NCI-H2227 (cell line): Measurements from ENCODE around the gene PEX5L.

Experiments
- DNase-seq: peaks from one replicate; lab custom pipeline; 2025; ENCODE audit not compliant: unreplicated experiment; lab: John Stamatoyannopoulos, UW

PEX5L gene

GRCh38 chr3:179958143-179958542, 78.6 kb downstream of the PEX5L start:
- DNase-seq: no peak

GRCh38 chr3:179957264-179957845, 79.4 kb downstream of the PEX5L start:
- peak; percentile 14 for DNase-seq

- no peak for DNase-seq
These were observed 80.3 kb downstream of the PEX5L start for GRCh38 chr3:179956416-179956830.

GRCh38 chr3:179955809-179956208, 80.9 kb downstream of the PEX5L start:
- no peak for DNase-seq

DNA sequence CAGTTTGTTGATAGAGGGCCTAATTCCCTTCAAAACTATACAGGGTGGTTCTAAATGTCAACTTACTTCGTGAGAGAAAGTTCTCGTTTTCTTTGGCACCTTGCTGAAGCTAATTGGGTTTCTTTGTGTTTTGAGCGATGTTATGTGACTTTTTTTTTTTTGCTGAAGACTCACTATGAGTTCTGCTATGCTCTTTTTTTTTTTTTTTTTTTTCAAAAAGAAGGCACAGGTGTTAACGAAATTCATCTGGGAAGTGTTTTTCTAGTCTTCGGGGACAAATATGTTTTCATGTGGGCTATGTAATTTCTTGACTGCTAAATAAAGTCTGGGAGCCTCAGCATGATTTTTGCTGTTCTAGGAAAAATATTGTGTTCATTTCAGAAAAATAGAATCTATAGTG, 81.5 kb downstream of the PEX5L start:
- DNase-seq: no peak

DNA sequence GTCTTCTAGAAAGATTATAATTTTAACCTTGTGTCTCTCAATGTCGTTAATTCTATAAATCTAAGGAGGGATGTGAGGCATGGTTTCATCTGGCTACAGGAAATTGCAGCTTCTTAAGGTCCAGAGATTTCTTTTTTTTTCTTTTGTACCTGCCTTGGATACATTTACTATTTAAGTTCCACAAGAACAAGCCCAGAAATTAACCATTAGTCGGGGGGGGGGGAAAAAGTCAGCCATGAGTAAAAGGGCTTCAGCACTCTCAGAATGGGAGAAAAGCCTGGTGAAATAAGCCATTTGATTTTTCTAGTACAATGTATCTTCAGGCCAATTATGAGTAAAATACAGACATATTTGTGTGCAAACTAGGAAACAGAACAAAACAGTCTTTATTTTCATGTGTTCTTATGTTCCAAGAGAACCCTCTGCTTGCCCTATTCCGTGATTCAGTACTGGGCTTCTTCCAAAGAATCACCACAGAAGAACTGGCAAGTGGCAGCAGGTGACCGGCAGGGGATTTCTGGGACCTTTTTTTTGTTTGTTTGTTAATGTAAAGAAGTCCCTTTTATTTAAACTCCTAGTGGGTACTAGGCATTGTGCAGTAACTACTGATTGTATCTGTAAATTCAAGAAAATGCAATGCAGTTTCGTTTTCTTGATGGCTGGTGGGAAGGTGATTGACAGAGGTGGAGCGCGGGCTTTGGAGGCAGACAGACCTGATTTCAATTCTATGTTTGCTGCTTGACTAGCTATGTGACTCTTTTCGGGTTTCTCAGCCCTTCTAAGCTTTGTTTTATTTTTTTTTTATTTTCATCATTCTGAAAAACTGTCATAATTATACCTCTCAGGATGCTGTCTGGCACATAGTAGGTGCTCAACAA, 82.5 kb downstream of the PEX5L start:
- DNase-seq: no peak

DNA sequence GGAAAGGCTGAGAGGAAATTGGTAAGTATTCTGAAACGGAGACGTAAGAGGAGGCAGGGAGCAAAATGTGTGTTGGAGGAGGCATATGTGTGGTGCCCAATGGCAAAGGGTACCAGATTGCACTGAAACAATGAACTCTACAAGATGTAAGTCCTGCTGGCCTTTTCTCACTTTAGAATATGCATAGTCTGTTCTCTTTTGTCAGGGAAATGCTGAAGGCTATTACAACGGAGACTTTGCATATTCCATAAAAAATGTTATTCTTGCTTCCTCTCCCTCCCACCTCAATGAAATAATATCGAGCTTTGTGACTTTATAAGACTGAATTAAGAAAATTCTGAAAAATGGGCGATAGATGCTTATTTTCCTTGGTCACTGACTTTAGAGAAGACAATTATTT, 85.9 kb downstream of the PEX5L start:
- no peak for DNase-seq

DNA sequence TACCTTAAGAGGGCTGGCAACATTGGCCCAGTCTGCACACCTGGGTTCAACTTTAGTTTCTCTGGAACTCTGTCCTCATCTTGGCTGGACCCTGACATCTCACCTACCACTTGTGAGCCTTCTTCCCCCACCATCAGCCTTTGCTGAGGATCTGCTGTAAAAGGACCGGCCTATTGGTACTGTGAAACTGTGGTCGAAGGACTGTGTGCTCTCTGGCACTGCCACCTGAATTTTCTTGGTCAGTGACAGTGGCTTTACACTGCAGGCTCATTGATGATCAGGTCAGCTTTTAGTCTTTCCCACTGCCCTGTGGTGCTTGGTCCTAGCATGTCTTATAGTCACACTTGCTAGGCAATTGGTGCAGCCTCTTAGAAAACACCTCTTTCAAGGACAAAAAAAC, 86.9 kb downstream of the PEX5L start:
- DNase-seq: no peak

- DNase-seq: no peak
These were observed 87.3 kb downstream of the PEX5L start for GRCh38 chr3:179949412-179949811.

DNA sequence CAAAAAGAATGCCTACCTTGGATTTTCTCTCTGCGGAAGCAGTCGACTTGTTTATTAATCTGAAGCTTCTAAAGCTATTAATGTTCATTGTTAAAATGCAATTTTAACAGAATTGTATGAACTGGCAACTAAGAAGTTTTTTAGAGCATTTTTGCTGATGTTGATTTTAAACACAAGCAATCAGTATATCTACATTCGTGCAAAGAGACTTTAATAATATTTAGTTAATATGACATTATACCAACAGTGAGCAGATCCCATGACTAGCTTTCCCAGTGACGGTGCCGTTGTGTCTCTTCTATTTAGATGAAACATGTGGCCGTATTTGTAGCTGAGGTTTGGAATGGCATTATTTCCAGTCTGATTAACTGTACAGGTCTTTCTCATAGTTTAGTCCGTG, 88.0 kb downstream of the PEX5L start:
- no peak for DNase-seq

DNA sequence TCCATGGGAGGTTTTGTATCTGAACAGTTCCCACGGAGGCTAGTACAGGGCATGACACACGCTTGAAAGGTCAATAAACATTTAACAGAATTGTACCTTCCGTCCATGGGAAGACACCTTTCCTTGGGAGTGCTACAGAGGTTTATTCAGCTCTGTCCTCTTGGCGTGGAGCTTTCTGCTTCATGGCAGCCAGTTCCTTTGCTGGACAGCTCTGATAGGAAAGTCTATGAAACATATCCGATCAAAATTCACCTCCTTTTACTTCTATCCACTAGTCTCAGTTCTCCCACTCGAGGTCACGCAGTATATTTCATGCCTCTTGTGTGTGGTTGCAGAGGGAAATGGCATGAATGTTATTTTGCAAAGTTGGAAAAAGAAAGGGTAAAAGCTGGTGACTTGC, 91.2 kb downstream of the PEX5L start:
- DNase-seq: no peak

- peak; percentile 55 for DNase-seq
These were observed 93.4 kb downstream of the PEX5L start for GRCh38 chr3:179943117-179943880.

- DNase-seq: no peak
These were observed 94.1 kb downstream of the PEX5L start for GRCh38 chr3:179942553-179943075.

DNA sequence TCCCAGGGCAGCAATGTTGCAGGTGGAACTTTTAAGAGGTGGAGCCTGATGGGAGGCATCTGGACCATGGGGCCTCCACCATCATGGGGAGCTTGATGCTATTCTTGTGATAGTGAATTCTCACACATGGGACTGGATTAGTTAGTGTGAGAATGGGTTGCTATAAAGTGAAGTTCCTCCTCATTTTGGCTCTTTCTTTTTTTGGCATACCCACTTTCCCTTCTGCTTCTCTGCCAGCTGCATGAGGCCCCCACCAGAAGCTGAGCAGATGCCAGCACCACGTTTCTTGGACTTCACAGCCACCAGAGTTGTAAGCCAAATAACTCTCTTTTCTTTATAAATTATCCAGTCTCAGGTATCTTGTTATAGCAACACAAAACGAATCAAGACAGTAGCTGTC, 101.0 kb downstream of the PEX5L start:
- no peak for DNase-seq

- DNase-seq: no peak
These were observed 102.8 kb downstream of the PEX5L start for GRCh38 chr3:179933914-179934313.

GRCh38 chr3:179933080-179933479, 103.7 kb downstream of the PEX5L start:
- peak; percentile 86 for DNase-seq

DNA sequence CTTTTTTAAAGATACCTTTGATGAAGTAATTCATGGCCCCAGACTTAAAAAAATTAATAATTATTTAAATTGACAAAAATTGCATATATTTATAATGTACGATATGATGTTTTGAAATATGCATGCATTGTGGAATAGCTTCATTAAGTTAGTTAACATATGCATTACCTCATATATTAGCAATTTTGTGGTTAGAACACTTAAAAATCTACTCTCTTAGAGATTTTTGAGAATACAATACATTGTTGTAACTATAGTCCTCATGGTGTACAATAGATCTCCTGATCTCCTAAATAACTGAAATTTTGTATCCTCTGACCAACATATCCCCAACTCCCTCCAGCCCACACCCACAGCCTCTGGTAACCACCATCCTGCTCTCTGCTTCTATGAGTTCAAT, 104.1 kb downstream of the PEX5L start:
- DNase-seq: no peak

DNA sequence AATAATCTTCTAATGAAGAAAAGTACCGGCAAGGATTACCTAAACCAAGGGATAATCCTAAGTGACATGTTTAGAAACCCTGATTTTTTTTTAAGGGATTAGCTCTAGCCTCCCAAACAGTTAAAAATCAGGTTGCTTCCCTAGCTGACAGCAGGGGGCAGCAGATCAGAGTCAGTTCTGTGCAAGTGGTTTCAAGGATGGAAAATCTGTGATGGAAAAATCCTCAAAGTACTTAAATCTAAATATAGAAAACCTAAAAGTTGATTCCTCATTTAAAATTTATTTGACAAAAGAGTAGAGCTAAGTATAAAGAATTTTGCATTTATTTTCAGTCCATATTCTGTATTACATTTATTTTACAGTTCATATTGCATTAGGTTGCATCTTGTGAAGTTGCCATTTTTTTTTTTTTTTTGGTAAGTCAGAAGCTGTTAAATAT, 107.6 kb downstream of the PEX5L start:
- DNase-seq: peak; percentile 70

DNA sequence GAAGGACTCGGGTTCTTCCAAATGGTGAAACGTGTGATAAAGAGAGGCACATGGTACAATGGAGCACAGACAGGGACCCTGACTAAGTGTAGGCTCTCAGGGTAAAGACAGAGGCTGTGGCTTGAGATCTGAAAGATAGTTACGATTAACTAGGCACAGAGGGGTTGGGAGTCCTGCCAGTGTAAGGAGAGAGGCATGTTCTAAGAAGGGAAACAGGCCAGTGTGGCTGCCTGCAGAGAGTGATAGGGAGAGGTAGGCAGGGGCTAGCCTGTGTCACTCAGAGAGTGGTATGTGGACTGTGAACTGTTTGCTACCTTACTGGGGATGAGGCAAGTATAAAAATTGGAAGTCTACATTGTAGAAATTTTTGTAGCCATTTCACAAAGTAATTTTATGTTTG, 109.5 kb downstream of the PEX5L start:
- no peak for DNase-seq

DNA sequence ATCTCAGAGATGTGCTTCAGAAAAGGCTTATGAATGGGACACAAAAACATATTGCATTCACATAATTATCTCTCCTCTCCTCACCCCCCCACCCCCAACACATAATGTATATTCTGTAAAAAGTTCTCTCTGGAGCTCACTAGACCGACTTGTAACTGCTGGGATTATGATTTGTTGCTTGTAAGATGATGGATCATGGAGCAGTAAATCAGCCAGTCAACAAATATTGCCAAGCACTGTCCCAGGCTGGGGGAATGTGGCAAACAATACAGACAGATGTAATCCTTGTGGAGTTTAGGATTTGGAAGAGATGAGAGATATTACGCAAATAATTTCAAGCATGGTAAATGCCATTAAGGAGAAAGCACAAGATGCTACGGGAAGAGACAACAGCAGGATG, 114.8 kb downstream of the PEX5L start:
- DNase-seq: no peak

- DNase-seq: no peak
These were observed 115.2 kb downstream of the PEX5L start for GRCh38 chr3:179921500-179921899.
